GM12891 (cell line): ENCODE data around the gene RAB20.

Experiments used
- PAX5 ChIP-seq: IDR thresholded peaks from 2 replicates; pipeline ENCODE4 v1.6.1; 2011; ENCODE audit warnings: low read length, moderate library complexity, mild to moderate bottlenecking; ENCODE audit not compliant: insufficient read depth, severe bottlenecking
- POLR2A ChIP-seq: IDR thresholded peaks from 2 replicates; pipeline ENCODE4 v1.6.1; 2011; ENCODE audit warnings: low read depth, low read length, control low read depth
- POLR2AphosphoS5 ChIP-seq: IDR thresholded peaks from 2 replicates; pipeline ENCODE4 v1.6.1; 2011; ENCODE audit warnings: low read depth, low read length, control low read depth
- SPI1 ChIP-seq: IDR thresholded peaks from 2 replicates; pipeline ENCODE4 v1.6.1; 2011; ENCODE audit warnings: low read depth, low read length, control low read depth
- TAF1 ChIP-seq: IDR thresholded peaks from 2 replicates; pipeline ENCODE4 v1.6.1; 2011; ENCODE audit warnings: low read depth, low read length, control low read depth

DNA sequence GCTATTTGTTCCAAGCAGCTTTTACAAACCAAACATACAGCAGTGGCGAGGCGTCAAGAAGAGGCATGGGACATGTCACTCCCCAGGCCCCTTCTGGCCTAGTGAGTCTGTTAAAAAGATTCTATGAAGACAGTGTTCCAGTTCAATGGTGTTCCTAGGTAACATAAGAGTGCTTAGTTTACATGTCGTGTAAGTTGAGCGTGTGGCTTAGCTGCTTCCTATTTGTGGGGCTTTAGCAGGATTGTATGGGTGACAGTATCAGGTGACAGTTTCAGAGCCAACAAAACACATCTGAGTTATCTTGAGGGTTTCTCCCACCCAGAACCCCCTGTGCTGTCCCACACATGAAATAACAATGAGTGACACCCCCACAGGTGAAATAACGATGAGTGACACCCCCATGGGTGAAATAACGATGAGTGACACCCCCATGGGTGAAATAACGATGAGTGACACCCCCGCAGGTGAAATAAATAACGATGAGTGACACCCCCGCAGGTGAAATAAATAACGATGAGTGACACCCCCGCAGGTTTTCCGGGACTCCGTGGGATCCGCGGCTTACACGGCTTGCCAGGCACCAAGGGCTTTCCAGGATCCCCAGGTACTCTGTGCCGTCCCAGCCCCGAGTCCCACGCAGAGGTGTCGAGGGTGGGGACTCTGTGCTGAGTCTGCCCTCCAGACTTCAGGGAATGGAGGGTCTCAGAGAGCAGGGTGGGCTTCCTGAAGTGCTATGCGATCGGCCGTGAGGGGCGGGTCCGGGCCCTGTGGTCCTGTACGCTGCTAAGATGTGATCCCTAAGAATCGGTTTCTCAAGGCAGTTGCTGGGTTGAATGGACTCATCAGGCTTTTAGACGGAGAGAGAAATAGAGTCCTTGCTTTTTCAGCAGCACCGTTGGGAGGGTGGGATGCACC lies 68.6 kb downstream of the RAB20 start:
- no peak for TF ChIP-seq POLR2A
- no peak for TF ChIP-seq POLR2AphosphoS5
- no peak for TF ChIP-seq SPI1
- TF ChIP-seq TAF1 = no peak
- no peak for TF ChIP-seq PAX5
